HS-27A (cell line): Measurements from ENCODE around the gene ANXA8.
A peak's percentile ranks its signal among the peaks of the same experiment; 100 is the strongest.
"Not testable (repeated sequence)": the region's sequence is repeated elsewhere in the genome, so short reads cannot be mapped to it uniquely, and the experiment has no call there.

ENCODE experiments used
- DNase-seq: peaks from one replicate; pipeline ENCODE4 v3.0.0-alpha.2; 2012; ENCODE audit warnings: low read depth, missing footprints

The ANXA8 gene

DNA sequence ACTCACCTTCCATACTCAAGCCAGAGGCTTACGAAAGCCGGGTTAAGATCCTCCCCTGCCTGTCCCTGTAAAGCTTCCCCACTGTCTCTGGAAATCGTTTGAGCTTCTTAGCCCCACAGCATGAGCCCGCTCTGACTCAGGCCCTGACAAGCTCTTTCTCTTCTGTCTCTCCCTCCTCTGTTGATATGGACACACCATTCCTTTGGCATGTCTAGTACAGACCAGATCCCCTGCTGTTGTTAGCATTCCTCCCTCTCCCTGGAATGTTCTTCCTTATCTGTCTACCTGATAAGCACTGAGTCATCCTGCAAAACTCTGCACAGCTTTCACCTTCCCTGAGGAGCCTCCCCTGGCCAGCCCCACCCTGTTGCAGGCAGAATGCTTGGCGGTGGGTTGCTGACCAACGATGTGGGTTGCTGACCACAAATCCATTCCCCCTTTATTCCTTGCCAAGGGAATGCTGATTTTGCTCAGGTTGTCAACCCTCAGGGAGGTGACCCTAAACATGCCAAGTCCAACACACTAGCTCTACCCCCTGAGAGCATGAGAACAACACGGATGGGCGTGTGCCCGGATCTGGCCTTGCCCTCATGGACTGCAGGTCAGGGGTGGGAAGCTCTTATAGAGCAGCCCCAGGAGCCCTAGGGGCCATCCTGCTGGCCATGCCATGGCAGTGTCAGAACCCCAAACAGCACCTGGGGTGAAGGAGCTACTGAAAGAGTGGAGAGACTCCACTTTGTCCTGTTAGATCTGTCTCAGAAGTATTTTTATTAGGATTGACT is 21.1 kb downstream of the ANXA8 start:
- DNase-seq, result not testable (repeated sequence)

DNA sequence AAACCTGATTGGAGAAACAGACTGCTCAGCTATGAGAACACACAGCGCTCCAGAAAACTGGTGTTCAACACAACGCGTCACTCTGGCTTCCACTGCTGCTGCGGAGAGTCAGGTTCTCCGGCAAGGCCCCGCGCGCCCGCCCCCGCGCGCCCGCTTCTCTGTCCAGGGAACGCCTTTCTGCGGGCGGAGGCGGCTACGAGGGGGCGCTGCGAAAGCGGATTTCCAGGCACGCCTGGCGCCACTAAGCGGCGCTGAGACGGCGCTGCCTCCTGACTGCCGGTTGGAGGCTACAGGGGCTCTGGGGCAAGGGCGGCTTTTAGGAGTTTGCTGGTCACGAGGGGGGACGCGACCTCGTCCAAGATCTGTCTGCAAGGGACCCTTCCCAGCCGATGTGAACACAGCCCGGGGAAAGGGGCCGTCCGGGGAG is 22.6 kb downstream of the ANXA8 start:
- DNase-seq, result not testable (repeated sequence)

DNA sequence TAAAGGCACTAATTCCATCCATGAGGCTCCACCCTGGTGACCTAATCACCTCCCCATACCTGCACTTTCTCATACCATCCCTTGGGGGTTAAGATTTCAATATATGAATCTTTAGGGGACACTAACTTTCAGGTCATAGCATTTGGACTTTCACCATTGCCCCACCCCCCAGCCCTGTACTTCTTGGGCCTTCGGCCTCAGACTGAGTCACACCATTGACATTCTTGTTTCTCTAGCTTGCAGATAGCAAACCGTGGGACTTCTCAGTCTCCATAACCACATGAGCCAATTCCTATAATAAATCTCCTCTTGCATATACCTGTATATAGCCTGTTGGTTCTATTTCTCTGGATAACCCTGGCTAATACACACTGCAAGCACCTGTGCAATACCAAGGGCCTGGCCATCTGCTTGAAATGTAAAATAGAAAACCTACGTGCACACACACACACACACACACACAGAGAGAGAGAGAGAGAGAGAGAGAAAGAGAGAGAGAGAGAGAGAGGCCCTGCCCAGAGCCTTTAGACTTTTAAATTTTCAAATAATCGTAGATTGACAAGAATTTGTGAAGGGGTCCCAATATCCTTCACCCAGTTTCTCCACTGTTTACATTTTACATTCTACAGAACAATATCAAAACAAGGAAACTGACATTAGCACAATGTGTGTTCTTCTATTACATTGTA is 25.3 kb downstream of the ANXA8 start:
- peak; percentile 51 for DNase-seq

DNA sequence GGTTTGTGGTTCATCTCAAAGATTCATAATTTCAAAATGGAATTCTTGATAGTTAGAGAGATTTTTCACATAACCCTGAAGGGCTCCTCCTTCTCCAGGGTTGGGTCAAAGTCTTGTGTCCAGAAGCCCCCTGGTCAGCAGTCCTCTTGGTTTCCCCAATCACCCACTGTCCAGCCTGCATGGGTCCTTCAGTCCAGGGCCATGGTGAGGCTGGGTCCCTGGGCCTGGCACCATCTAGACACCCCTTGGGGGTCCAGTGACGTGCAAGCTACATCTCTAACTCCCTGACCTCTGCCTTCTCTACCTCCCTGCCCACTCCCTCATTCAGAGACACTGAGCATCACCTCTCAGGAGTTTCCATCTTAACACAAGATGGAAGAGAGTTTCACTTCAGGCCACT is 26.1 kb downstream of the ANXA8 start:
- DNase-seq, result no peak

DNA sequence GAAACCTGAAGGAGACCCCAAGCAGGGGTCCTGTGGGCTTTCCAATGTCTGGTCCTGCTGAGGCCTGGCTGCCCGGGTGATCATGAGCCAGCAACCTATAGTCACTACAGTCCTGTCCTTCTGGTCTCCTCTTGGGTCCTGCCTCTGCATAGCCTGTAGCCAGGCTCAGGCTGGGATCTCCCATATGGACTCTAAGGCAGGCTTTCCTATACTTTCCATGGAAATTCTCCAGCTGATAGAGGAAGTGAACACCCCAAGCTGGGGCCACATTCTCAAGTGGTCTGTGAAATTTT is 26.4 kb downstream of the ANXA8 start:
- DNase-seq, result no peak

DNA sequence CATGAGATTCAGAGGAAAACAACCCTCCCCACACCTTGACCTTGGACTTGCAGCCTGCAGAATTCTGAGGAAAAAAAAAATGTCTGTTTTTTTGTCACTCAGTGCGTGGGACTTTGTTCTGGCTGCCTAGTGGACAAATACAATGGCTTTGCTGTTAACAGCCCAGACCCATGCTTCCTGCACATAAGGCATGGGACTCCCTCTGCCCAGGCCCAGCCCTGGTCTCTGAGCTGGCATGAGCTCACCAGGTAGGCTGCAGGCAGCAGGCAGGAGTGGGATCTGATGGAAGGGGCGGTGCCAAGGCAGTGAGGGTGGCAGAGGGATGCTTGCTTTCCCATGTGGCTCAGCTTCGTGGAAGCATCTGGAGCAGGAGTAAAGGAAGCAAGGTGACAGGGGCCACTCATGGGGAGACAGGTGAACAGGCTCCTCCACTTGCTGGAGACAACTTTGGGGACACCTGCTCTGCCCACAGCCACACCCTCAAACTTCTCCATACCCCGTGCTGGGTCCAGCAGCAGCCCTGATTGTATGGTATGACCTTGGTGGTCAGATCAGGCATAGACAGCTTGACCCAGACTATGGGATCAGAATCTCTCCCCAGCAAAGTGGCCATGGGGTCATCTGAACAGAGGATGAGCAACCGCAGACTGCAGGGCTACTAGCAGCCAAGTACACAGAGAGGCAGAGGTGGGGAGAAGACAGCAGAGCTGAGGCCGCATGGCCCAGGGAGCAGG is 27.0 kb downstream of the ANXA8 start:
- DNase-seq, result no peak

DNA sequence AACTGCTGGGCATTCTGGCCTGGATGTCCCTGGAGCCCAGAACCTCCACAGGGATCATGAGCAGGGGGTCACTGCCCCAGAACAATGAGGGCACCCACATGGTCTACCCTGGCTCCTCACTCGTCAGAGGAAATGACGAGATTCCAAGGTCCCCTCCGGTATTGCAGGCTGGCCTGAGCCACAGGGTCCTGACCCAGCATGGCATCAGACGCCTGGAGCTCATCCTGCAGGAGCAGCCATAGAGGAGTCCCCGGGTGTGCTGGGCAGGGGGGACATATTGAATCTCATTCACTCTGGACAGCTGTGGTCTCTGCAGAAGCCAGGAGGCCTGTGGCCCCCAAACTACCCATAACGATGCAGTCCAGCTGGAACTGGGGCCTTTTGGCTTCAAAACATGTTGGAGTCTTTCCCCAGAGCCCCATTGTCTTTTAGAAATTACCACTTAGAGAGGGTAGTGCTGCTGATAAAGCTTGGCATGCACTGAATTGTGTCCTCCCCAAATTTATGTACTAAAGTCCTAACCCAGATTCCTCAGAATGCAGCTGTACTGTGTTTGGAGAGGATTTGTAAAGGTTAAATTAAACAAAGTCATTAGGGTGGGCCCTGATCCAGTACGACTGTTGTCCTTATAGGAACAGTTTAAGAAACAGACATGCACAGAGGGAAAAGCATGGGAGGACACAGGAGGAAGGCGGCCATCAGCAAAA is 27.7 kb downstream of the ANXA8 start:
- no peak for DNase-seq

DNA sequence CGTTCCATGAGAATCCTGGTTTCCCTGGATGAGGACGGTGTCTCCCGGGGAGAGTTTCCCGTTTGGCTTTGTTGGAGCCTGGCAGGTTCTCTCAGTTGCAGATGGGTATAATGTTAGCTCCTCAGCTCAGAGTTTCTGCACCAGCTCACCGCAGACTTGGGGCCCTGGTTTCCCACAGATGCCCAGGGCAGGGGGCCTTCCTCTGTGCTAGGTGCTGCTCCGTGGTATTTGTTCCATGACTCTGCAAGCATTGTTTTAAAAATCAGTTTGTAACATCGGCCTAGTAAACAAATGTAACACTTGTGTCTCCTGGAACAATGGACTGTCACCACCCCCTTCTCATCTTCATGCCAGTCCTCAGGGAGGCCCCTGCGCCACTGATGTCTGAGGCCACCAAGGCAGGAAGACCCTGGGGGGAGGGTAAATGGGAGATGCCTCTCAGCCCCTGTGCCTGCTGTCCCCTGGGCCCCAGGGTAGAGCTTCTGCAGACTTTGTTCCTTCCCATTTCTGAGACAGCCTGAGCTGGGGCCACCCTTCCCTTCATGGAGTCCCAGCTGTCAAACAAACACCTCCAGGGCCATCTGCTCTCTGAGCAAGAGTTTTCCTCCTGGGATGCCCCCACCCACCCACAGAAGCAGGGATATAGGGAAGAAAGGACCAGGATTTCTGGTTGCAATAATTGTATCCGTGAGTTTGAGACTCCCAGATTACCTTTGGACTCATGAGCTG is 28.4 kb downstream of the ANXA8 start:
- DNase-seq, result not testable (repeated sequence)

DNA sequence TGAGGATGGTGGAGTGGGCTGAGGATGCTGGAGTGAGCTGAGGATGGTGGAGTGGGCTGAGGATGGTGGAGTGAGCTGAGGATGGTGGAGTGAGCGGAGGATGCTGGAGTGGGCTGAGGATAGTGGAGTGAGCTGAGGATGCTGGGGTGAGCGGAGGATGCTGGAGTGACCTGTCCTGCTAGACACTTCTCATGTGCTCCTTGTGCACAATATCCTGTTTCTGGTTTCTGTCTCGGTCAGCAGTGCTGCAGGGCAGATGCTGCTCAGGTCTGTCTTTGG is 29.2 kb downstream of the ANXA8 start:
- DNase-seq, result no peak

DNA sequence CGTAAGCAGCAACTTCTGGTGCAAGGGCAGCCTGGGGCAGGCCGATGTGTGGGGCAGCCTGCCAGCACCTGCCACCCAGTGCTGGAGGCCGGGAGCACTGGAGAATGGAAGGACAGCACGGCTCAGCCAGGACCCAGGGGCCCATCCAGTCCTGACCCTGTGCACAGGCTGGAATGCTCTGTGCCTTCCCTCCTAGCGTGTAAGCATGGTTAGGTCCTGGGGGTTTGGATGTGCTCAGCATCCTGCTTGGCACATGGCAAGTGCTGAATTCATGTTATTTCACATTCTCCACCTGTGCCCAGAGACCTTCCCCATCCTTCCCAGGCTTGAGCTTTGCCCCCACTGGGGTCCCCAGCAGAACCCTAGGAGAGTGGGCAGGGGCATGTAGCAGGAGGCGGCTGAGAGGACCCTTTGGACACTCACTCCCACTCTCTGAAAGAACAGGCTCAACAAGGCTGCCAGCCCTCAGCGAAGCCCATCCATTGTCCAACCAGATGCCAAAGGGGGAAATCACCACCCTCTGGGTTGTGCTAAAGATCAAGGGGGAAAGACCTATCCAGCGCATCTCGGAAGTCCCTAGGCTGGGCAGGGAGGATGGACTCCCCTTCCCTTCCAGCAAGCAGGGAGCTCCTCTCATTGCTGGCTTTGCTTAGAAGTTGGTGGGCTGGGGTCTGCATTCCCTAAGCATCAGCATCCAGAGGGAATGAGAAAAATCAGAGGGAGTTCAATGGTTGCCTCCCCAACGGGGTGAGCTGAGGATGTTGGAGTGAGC is 29.7 kb downstream of the ANXA8 start:
- no peak for DNase-seq

DNA sequence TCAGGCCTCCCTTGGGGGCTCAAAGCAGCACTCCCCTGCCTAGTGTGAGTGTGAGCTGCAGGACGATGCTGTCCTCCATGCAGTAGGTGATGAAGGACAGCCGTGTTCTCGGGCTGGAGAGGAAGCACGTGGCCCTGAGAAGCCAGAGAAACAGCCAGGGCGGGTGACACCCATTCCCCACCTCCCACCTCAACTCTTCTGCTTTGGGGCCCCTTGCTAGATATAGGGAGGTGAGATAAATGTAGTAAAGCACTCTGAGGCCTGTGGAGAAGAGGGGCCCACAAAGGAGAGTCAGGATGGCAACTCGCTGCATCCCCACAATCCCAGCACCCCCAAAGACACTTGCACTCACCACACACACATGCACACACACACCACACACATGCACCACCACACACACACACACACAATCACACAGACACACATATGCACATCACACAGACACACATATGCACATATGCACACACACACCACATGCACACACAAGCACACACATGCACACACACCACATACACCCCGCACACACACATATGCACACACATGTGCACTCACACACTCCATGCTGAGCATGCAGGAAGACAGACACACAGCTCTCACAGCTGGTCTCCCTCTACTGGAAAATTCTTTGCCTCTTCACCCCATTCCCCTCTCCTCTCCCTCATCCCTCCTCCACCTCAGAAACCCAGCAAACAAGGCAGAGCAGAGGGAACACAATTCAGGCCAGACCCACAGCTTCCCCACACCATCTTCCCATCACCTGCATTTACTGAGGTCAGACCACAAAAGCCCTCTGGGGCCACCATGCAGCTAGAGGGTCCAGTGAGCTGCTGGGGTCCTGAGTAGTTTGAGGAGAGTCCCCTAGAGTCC is 30.5 kb downstream of the ANXA8 start:
- no peak for DNase-seq

DNA sequence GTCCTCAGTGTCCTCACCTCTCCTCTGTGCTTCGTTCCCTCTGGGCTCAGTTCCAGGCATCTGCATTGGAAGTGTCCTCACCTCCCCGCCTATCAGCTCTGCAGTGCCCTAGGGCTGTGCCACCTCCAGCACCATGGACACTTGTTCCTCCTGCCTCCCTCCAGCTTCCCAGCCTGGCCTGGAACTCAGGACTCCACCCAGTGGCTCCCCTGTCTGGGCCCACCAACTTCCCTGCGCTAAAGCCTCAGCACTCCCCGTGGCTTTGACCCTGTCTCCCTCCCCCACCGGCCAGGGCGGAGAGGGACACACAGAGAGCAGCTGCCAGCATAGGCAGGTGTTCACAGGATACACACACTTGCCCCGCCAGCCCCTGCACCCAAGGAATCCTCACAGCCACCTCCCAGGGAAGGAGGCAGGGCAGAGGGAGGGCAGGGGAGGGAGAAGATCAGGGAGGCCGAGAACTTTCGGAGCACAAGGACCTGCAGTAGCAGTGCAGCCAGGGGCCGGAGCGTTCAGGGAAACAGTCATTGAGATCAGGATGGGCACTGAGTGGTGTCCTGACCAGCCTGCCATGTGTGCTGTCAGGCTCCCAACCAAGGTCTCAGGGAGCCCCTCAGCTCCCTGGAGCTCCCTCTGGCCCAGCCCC is 31.3 kb downstream of the ANXA8 start:
- DNase-seq, result no peak

DNA sequence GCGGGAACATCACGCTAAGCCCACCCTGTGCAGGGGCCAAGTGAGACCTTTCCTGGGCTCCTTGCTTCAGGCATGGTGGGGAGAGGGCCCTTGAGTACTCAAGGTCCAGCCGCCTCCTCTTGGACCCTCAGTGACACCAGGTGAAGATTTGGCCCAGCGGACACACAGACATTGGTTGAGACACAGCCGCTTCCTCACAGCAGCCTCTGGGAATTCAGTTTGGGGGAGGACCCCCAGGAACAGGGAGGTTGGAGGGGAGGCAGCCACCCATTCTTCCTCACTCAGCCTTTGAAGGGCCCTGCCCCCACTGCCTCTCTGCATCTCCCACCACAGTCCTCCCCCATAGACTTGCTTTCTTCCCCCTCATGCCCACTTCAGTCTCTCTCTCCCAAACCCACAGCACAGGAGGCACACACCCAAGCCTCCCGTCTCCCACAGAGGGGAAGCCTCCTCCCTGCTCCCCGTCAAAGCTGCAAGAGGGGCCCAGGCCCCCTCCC is 31.9 kb downstream of the ANXA8 start:
- DNase-seq, result no peak

DNA sequence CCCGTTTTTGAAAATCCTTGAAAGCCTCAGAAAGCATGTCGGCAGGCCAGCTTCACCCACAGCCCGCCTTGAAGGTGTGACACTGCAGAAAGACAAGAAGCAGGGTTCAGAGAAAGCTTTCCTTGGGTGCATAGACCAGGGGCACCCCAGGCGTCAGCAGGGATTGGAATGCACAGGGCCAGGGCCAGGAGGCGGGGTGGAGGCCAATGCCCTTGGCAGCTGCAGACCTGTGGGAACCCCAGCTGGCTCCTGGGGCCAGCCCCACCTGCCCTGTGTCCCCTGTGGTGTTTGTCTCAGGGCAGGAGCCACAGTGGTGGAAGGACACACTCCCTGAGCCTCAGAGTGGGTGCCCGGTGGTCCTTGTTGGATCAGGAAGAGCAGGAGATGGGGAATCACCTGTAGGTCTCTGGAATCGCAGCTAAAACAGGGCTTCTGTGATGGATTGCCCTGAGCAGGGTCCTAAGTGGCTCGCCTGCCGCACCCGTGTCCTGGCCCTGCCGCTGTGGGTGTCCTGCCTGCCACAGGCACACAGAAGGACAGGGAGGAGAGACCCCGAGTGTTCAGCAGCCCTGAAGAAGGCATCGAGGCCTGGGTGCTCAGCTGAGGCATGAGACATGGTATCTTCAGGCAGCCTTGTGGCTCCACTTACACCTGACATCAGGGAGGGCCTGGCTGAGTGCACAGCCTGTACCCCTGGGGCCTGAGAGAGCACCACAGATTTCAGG is 32.5 kb downstream of the ANXA8 start:
- no peak for DNase-seq

DNA sequence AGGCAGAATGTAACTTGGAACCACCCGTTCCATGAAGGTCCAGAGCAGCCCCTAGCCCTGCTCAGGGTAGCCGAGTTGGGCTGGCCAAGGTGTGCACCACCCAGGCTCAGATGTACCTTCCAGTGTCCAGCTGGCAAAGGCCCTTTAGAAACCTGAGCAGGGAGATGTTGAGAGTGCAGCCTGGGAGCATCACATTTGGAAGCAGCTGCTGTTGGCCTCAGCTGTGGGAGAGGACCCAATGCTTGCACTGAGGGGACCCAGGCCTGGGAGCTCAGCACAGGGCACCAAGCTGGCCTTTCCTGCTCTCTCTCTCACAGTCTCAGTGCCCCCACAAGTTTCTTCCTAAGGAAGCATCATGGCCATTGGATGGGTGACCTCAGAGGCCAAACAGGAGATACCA is 33.5 kb downstream of the ANXA8 start:
- no peak for DNase-seq

DNA sequence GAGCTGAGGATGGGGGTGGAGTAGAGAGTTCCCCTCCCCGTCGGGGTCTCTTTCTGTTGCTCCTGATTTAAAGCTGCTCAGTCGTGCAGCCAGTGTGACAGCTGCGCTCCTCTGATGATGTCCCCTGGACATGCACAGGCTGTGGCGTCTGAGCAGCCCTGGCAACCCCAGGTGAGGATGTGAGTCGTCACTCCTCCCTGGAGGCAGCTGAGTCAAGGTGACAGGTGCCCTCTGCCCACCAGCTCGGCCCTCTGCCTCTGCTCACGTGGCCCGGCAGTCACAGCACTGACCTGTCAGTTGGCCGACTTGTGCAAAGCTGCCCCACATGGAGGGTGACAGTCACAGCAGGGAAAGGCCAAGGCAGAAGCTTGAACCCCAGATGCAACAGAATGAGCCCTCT is 33.9 kb downstream of the ANXA8 start:
- no peak for DNase-seq

DNA sequence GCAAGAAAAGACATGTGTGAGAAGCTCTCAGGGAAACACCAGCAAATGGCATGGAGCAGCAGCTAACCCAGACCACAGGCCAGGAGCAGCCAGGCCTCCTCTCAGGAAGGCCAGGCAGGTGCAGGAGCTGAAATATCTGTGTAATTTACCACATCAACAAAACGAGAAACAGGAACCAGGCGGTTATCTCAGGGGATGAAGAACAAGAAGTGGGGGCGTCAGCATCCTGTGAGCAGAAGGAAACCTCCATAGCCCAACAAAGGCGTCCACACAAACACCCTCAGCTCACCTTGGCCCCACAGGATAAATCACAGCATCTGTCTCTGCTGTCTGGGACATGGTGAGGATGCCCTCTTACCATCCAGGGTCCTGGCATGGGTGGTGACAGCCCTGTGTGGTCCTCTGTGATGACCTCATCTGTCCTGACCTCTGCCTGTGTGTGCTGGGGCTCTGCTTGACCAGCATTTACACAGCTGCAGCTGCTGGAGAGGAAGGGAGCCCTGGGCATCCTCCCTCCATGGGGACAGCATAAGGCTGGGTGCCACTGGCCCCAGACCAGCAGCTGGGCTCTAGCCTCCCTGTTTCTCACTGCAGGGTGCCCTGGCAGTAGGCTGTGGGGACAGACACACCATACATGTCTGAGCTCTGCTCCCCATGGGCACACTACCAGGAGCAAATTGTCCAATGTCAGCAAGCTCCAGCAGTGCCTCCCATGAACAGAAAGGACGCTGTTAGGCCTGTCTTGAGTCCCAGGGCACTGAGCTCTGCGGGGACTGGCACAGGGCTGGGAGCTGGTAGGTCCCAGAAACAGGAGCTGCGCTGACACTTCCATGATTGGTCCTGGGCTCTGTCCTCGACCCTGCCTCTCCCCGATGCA is 34.6 kb downstream of the ANXA8 start:
- DNase-seq, result no peak

DNA sequence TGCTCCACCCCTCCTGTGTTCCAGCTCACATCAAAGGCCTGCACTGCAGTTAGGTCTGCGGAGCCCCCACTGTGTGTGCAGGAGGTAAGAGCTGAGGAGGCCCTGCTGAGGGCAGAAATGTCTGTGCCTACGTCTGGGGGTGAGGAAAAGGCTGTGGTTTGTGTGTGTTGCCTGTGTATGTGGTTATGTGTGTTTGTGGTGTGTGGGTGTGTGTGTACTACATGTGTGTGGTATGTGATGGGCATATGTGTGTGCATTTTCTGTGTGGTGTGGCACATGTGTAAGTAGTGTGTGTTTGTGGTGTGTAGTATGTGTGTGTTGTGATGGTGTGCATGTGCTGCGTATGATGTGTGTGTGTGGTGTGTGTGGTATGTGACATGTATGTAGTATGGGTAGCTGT is 36.2 kb downstream of the ANXA8 start:
- DNase-seq, result no peak
